WTC11 (cell line): ENCODE results near the gene CAMP. TPM values are rescaled to one million over a fixed set of nuclear protein-coding genes. Genes with fewer than 3 reads are reported as not detected.

Experiments used
- ATAC-seq: fragments of 200-7000 bp; cut with Tn5 transposase; 2 replicates; pipeline ENCODE4 v1.10.0; 2021; ENCODE audit warnings: mild to moderate bottlenecking, moderate library complexity
- CTCF ChIA-PET: fragments of 300-600 bp; sonication (Branson Sonifier 250); formaldehyde crosslinking; loops from one replicate; lab custom pipeline; 2021; ENCODE audit warnings: antibody characterized with exemption; lab: Charles Lee
- POLR2A ChIA-PET: fragments of 350-600 bp; sonication (Branson Sonifier 250); formaldehyde crosslinking; loops from one replicate; lab custom pipeline; 2021; ENCODE audit warnings: antibody characterized with exemption; lab: Charles Lee
- DNase-seq: peaks from one replicate; pipeline ENCODE4 v3.0.0; 2021; ENCODE audit warnings: low spot score
- H3K27ac Mint-ChIP-seq: 2 replicates; pipeline ENCODE4 v1.8.0; 2021; ENCODE audit warnings: mixed read lengths
- H3K27me3 Mint-ChIP-seq: 2 replicates; pipeline ENCODE4 v1.8.0; 2021; ENCODE audit warnings: low read depth, mild to moderate bottlenecking, moderate library complexity, mixed read lengths
- H3K36me3 Mint-ChIP-seq: 2 replicates; pipeline ENCODE4 v1.8.0; 2021; ENCODE audit warnings: mixed read lengths
- H3K4me1 Mint-ChIP-seq: 2 replicates; pipeline ENCODE4 v1.8.0; 2022; ENCODE audit warnings: mixed read lengths
- H3K4me3 Mint-ChIP-seq: 2 replicates; pipeline ENCODE4 v1.8.0; 2021; ENCODE audit warnings: mild to moderate bottlenecking, moderate library complexity, mixed read lengths
- H3K9me3 Mint-ChIP-seq: 2 replicates; pipeline ENCODE4 v1.8.0; 2021; ENCODE audit warnings: mixed read lengths
- EMX1 ChIP-seq: fragments of 250-450 bp; sonication (Bioruptor Pico); IDR thresholded peaks from 2 replicates; pipeline ENCODE4 v1.8.0; 2021; ENCODE audit warnings: mild to moderate bottlenecking
- FOXP1 ChIP-seq: sonication (generic); formaldehyde crosslinking; IDR thresholded peaks from 2 replicates; pipeline ENCODE4 v1.8.0; 2022; ENCODE audit warnings: missing genetic modification reagents, mild to moderate bottlenecking, moderate library complexity, borderline replicate concordance
- GRHL2 ChIP-seq: fragments of 250-450 bp; sonication (Bioruptor Pico); IDR thresholded peaks from 2 replicates; pipeline ENCODE4 v1.8.0; 2022; ENCODE audit warnings: mild to moderate bottlenecking, moderate library complexity; ENCODE audit not compliant: insufficient replicate concordance, severe bottlenecking
- IRF2 ChIP-seq: sonication (generic); formaldehyde crosslinking; IDR thresholded peaks from 2 replicates; pipeline ENCODE4 v1.8.0; 2022; ENCODE audit warnings: low read depth, missing genetic modification reagents, borderline replicate concordance
- MYBL2 ChIP-seq: sonication (generic); formaldehyde crosslinking; IDR thresholded peaks from 2 replicates; pipeline ENCODE4 v1.8.1; 2023; ENCODE audit warnings: mild to moderate bottlenecking, moderate library complexity, missing genetic modification reagents
- NFYB ChIP-seq: sonication (generic); formaldehyde crosslinking; conservative IDR thresholded peaks from 2 replicates; pipeline ENCODE4 v1.8.0; 2022; ENCODE audit warnings: low read depth, missing genetic modification reagents
- NR3C1 ChIP-seq: sonication (generic); formaldehyde crosslinking; conservative IDR thresholded peaks from 2 replicates; pipeline ENCODE4 v1.8.1; 2023; ENCODE audit warnings: low read depth, mild to moderate bottlenecking, missing genetic modification reagents
- SOX15 ChIP-seq: fragments of 250-450 bp; sonication (Bioruptor Pico); IDR thresholded peaks from 2 replicates; pipeline ENCODE4 v1.9.0; 2021; ENCODE audit warnings: mild to moderate bottlenecking
- ZBTB21 ChIP-seq: sonication (generic); formaldehyde crosslinking; IDR thresholded peaks from 2 replicates; pipeline ENCODE4 v1.8.1; 2023; ENCODE audit warnings: mild to moderate bottlenecking, missing genetic modification reagents, borderline replicate concordance
- total RNA-seq: library from RNA; stranded (reverse); gene quantifications from 3 replicates; pipeline ENCODE4 v1.2.3, GENCODE V29; 2021
- TF ChIP-seq, protein P1 (sequence below): sonication (generic); formaldehyde crosslinking; IDR thresholded peaks from 2 replicates; pipeline ENCODE4 v1.8.1; 2023; ENCODE audit warnings: mild to moderate bottlenecking, moderate library complexity, missing genetic modification reagents
- TF ChIP-seq, protein P2 (sequence below): fragments of 250-450 bp; sonication (Bioruptor Pico); IDR thresholded peaks from 2 replicates; pipeline ENCODE4 v1.9.0; 2021; ENCODE audit warnings: mild to moderate bottlenecking
- TF ChIP-seq, protein P3 (sequence below): sonication (generic); formaldehyde crosslinking; IDR thresholded peaks from 2 replicates; pipeline ENCODE4 v1.8.1; 2022; ENCODE audit warnings: missing genetic modification reagents, borderline replicate concordance
- TF ChIP-seq, protein P4 (sequence below): sonication (generic); formaldehyde crosslinking; IDR thresholded peaks from 2 replicates; pipeline ENCODE4 v1.8.1; 2023; ENCODE audit warnings: mild to moderate bottlenecking, missing genetic modification reagents, borderline replicate concordance
- TF ChIP-seq, protein P5 (sequence below): fragments of 250-450 bp; sonication (Bioruptor Pico); IDR thresholded peaks from 2 replicates; pipeline ENCODE4 v2.1.2; 2022; ENCODE audit warnings: mild to moderate bottlenecking, moderate library complexity
- TF ChIP-seq, protein P6 (sequence below): sonication (generic); formaldehyde crosslinking; IDR thresholded peaks from 2 replicates; pipeline ENCODE4 v1.8.0; 2023; ENCODE audit warnings: missing genetic modification reagents, mild to moderate bottlenecking, borderline replicate concordance
- TF ChIP-seq, protein P7 (sequence below): sonication (generic); formaldehyde crosslinking; IDR thresholded peaks from 2 replicates; pipeline ENCODE4 v1.8.1; 2023; ENCODE audit warnings: mild to moderate bottlenecking, missing genetic modification reagents
- TF ChIP-seq, protein P8 (sequence below): sonication (generic); formaldehyde crosslinking; IDR thresholded peaks from 2 replicates; pipeline ENCODE4 v1.8.1; 2023; ENCODE audit warnings: mild to moderate bottlenecking, missing genetic modification reagents, moderate library complexity
- TF ChIP-seq, protein P9 (sequence below): sonication (generic); formaldehyde crosslinking; IDR thresholded peaks from 2 replicates; pipeline ENCODE4 v1.8.0; 2022; ENCODE audit warnings: mild to moderate bottlenecking, missing genetic modification reagents

CAMP gene
- total RNA-seq, 1 experiment from 2014 or later = not detected

DNA sequence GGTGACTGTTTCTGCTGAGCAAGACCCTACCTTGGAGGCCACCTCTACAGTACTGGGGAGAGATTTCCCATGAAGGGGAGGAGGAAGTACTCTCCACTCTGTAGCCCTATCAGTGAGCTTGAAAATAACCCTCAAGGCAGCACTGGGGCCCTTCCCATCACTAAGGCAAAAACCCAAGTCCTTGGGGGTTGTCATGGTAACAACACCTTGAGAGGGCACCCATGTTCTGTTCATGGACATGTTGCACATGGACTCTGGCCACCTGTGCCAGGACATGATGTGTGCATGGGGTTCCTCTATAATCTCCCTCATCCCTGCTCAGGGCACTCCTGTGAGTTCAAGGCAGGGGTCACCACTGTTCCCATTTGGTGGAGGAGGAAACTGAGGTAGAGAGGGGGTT lies 24.2 kb upstream of the CAMP start:
- Mint-ChIP-seq H3K36me3 (no peaks in the 10 kb centered on the region), H3K9me3 (no peaks in the 10 kb centered on the region), H3K27me3 (no peaks in the 10 kb centered on the region; the same call in 1 of the 2 replicates), H3K4me3 (no peak overlapping the region), H3K27ac (no peak overlapping the region), H3K4me1 (peaks cover 21% of the 10 kb centered on the region)
- no peak for DNase-seq
- ChIA-PET CTCF (interaction anchor here (1.3 kb wide), 1 partner anchor 237 kb away, joined by 7 read pairs; no protein-coding TSS in a partner anchor), POLR2A (no interaction called here)
- TF ChIP-seq, protein P1, sequence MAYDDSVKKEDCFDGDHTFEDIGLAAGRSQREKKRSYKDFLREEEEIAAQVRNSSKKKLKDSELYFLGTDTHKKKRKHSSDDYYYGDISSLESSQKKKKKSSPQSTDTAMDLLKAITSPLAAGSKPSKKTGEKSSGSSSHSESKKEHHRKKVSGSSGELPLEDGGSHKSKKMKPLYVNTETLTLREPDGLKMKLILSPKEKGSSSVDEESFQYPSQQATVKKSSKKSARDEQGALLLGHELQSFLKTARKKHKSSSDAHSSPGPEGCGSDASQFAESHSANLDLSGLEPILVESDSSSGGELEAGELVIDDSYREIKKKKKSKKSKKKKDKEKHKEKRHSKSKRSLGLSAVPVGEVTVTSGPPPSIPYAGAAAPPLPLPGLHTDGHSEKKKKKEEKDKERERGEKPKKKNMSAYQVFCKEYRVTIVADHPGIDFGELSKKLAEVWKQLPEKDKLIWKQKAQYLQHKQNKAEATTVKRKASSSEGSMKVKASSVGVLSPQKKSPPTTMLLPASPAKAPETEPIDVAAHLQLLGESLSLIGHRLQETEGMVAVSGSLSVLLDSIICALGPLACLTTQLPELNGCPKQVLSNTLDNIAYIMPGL (CRISPR knock-in tag) = no peak
- no peak for TF ChIP-seq EMX1
- TF ChIP-seq, protein P2, sequence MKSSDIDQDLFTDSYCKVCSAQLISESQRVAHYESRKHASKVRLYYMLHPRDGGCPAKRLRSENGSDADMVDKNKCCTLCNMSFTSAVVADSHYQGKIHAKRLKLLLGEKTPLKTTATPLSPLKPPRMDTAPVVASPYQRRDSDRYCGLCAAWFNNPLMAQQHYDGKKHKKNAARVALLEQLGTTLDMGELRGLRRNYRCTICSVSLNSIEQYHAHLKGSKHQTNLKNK (CRISPR knock-in tag) = no peak
- TF ChIP-seq, protein P3, sequence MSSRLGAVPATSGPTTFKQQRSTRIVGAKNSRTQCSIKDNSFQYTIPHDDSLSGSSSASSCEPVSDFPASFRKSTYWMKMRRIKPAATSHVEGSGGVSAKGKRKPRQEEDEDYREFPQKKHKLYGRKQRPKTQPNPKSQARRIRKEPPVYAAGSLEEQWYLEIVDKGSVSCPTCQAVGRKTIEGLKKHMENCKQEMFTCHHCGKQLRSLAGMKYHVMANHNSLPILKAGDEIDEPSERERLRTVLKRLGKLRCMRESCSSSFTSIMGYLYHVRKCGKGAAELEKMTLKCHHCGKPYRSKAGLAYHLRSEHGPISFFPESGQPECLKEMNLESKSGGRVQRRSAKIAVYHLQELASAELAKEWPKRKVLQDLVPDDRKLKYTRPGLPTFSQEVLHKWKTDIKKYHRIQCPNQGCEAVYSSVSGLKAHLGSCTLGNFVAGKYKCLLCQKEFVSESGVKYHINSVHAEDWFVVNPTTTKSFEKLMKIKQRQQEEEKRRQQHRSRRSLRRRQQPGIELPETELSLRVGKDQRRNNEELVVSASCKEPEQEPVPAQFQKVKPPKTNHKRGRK (CRISPR knock-in tag) = no peak
- TF ChIP-seq, protein P4, sequence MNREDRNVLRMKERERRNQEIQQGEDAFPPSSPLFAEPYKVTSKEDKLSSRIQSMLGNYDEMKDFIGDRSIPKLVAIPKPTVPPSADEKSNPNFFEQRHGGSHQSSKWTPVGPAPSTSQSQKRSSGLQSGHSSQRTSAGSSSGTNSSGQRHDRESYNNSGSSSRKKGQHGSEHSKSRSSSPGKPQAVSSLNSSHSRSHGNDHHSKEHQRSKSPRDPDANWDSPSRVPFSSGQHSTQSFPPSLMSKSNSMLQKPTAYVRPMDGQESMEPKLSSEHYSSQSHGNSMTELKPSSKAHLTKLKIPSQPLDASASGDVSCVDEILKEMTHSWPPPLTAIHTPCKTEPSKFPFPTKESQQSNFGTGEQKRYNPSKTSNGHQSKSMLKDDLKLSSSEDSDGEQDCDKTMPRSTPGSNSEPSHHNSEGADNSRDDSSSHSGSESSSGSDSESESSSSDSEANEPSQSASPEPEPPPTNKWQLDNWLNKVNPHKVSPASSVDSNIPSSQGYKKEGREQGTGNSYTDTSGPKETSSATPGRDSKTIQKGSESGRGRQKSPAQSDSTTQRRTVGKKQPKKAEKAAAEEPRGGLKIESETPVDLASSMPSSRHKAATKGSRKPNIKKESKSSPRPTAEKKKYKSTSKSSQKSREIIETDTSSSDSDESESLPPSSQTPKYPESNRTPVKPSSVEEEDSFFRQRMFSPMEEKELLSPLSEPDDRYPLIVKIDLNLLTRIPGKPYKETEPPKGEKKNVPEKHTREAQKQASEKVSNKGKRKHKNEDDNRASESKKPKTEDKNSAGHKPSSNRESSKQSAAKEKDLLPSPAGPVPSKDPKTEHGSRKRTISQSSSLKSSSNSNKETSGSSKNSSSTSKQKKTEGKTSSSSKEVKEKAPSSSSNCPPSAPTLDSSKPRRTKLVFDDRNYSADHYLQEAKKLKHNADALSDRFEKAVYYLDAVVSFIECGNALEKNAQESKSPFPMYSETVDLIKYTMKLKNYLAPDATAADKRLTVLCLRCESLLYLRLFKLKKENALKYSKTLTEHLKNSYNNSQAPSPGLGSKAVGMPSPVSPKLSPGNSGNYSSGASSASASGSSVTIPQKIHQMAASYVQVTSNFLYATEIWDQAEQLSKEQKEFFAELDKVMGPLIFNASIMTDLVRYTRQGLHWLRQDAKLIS = no peak
- TF ChIP-seq GRHL2 (CRISPR knock-in tag) = no peak
- TF ChIP-seq, protein P5, sequence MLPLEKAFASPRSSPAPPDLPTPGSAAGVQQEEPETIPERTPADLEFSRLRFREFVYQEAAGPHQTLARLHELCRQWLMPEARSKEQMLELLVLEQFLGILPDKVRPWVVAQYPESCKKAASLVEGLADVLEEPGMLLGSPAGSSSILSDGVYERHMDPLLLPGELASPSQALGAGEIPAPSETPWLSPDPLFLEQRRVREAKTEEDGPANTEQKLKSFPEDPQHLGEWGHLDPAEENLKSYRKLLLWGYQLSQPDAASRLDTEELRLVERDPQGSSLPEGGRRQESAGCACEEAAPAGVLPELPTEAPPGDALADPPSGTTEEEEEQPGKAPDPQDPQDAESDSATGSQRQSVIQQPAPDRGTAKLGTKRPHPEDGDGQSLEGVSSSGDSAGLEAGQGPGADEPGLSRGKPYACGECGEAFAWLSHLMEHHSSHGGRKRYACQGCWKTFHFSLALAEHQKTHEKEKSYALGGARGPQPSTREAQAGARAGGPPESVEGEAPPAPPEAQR = no peak
- TF ChIP-seq, protein P6, sequence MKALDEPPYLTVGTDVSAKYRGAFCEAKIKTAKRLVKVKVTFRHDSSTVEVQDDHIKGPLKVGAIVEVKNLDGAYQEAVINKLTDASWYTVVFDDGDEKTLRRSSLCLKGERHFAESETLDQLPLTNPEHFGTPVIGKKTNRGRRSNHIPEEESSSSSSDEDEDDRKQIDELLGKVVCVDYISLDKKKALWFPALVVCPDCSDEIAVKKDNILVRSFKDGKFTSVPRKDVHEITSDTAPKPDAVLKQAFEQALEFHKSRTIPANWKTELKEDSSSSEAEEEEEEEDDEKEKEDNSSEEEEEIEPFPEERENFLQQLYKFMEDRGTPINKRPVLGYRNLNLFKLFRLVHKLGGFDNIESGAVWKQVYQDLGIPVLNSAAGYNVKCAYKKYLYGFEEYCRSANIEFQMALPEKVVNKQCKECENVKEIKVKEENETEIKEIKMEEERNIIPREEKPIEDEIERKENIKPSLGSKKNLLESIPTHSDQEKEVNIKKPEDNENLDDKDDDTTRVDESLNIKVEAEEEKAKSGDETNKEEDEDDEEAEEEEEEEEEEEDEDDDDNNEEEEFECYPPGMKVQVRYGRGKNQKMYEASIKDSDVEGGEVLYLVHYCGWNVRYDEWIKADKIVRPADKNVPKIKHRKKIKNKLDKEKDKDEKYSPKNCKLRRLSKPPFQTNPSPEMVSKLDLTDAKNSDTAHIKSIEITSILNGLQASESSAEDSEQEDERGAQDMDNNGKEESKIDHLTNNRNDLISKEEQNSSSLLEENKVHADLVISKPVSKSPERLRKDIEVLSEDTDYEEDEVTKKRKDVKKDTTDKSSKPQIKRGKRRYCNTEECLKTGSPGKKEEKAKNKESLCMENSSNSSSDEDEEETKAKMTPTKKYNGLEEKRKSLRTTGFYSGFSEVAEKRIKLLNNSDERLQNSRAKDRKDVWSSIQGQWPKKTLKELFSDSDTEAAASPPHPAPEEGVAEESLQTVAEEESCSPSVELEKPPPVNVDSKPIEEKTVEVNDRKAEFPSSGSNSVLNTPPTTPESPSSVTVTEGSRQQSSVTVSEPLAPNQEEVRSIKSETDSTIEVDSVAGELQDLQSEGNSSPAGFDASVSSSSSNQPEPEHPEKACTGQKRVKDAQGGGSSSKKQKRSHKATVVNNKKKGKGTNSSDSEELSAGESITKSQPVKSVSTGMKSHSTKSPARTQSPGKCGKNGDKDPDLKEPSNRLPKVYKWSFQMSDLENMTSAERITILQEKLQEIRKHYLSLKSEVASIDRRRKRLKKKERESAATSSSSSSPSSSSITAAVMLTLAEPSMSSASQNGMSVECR (CRISPR knock-in tag) = no peak
- TF ChIP-seq NFYB = no peak
- TF ChIP-seq, protein P7, sequence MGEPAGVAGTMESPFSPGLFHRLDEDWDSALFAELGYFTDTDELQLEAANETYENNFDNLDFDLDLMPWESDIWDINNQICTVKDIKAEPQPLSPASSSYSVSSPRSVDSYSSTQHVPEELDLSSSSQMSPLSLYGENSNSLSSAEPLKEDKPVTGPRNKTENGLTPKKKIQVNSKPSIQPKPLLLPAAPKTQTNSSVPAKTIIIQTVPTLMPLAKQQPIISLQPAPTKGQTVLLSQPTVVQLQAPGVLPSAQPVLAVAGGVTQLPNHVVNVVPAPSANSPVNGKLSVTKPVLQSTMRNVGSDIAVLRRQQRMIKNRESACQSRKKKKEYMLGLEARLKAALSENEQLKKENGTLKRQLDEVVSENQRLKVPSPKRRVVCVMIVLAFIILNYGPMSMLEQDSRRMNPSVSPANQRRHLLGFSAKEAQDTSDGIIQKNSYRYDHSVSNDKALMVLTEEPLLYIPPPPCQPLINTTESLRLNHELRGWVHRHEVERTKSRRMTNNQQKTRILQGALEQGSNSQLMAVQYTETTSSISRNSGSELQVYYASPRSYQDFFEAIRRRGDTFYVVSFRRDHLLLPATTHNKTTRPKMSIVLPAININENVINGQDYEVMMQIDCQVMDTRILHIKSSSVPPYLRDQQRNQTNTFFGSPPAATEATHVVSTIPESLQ = no peak
- TF ChIP-seq ZBTB21 = no peak
- TF ChIP-seq, protein P8, sequence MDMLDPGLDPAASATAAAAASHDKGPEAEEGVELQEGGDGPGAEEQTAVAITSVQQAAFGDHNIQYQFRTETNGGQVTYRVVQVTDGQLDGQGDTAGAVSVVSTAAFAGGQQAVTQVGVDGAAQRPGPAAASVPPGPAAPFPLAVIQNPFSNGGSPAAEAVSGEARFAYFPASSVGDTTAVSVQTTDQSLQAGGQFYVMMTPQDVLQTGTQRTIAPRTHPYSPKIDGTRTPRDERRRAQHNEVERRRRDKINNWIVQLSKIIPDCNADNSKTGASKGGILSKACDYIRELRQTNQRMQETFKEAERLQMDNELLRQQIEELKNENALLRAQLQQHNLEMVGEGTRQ (CRISPR knock-in tag) = no peak
- TF ChIP-seq IRF2 = no peak
- TF ChIP-seq NR3C1 (CRISPR knock-in tag) = no peak
- no peak for TF ChIP-seq FOXP1 (CRISPR knock-in tag)
- TF ChIP-seq MYBL2 (CRISPR knock-in tag) = no peak
- TF ChIP-seq, protein P9, sequence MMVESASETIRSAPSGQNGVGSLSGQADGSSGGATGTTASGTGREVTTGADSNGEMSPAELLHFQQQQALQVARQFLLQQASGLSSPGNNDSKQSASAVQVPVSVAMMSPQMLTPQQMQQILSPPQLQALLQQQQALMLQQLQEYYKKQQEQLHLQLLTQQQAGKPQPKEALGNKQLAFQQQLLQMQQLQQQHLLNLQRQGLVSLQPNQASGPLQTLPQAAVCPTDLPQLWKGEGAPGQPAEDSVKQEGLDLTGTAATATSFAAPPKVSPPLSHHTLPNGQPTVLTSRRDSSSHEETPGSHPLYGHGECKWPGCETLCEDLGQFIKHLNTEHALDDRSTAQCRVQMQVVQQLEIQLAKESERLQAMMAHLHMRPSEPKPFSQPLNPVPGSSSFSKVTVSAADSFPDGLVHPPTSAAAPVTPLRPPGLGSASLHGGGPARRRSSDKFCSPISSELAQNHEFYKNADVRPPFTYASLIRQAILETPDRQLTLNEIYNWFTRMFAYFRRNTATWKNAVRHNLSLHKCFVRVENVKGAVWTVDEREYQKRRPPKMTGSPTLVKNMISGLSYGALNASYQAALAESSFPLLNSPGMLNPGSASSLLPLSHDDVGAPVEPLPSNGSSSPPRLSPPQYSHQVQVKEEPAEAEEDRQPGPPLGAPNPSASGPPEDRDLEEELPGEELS (CRISPR knock-in tag) = no peak
- no peak for TF ChIP-seq SOX15 (CRISPR knock-in tag)
- ATAC-seq = no peak
